IPS DF 4.7 (cell line): ENCODE data around the gene PIMREG.
A peak's percentile ranks its signal among the peaks of the same experiment; 100 is the strongest.
"Not testable (repeated sequence)": the region's sequence is repeated elsewhere in the genome, so short reads cannot be mapped to it uniquely, and the experiment has no call there.

Experiments used
- DNase-seq: peaks from one replicate; pipeline ENCODE4 v3.0.0-alpha.2; 2013; ENCODE audit warnings: low spot score; ENCODE audit errors: extremely low read depth

The PIMREG gene

GRCh38 chr17:6477831-6478383 lies 33.7 kb downstream of the PIMREG start:
- DNase-seq = no peak

- DNase-seq = no peak
Measured at GRCh38 chr17:6478486-6478885, 34.2 kb downstream of the PIMREG start.

- DNase-seq = no peak
Measured at GRCh38 chr17:6479622-6480302, 35.5 kb downstream of the PIMREG start.

- DNase-seq = no peak
Measured at GRCh38 chr17:6480303-6480675, 36.0 kb downstream of the PIMREG start.

- DNase-seq = no peak
Measured at GRCh38 chr17:6482105-6482455, 37.8 kb downstream of the PIMREG start.

GRCh38 chr17:6482796-6483195 lies 38.5 kb downstream of the PIMREG start:
- DNase-seq = not testable (repeated sequence)

- no peak for DNase-seq
Measured at GRCh38 chr17:6483507-6483906, 39.3 kb downstream of the PIMREG start.

- no peak for DNase-seq
Measured at GRCh38 chr17:6485646-6486412, 41.6 kb downstream of the PIMREG start.

- DNase-seq = no peak
Measured at GRCh38 chr17:6487251-6488007, 43.2 kb downstream of the PIMREG start.

- no peak for DNase-seq
Measured at GRCh38 chr17:6488008-6488539, 43.8 kb downstream of the PIMREG start.

- no peak for DNase-seq
Measured at GRCh38 chr17:6489016-6489550, 44.8 kb downstream of the PIMREG start.

- DNase-seq = no peak
Measured at GRCh38 chr17:6491071-6491700, 46.9 kb downstream of the PIMREG start.

- peak; percentile 30 for DNase-seq
Measured at GRCh38 chr17:6492892-6493674, 48.8 kb downstream of the PIMREG start.

GRCh38 chr17:6494239-6494941 lies 50.1 kb downstream of the PIMREG start:
- DNase-seq = no peak

GRCh38 chr17:6495450-6496115 lies 51.3 kb downstream of the PIMREG start:
- DNase-seq = no peak

- peak; percentile 78 for DNase-seq
Measured at GRCh38 chr17:6496116-6496481, 51.8 kb downstream of the PIMREG start.

GRCh38 chr17:6496640-6497441 lies 52.6 kb downstream of the PIMREG start:
- DNase-seq = no peak

- DNase-seq = no peak
Measured at GRCh38 chr17:6497496-6498221, 53.4 kb downstream of the PIMREG start.
